Suprapubic skin (tissue), 3 donors: Measurements from ENCODE around the gene TSPAN18.

Experiments used
- CTCF ChIP-seq, 2 donors: fragments of 200-600 bp in 1 of 2; fragments of 450-650 bp in 1 of 2; sonication (generic) in 1 of 2; IDR thresholded peaks; one replicate each; pipeline ENCODE4 v1.5.1; 2016 to 2019; ENCODE audit warnings: antibody characterized with exemption in 2 of 2, mild to moderate bottlenecking in 1 of 2, moderate library complexity in 1 of 2
- POLR2A ChIP-seq, 2 donors: fragments of 450-650 bp; IDR thresholded peaks; one replicate each; pipeline ENCODE4 v1.6.1; 2017; ENCODE audit warnings: antibody characterized with exemption in 2 of 2, mild to moderate bottlenecking in 2 of 2, moderate library complexity in 2 of 2

GRCh38 chr11:44687388-44687787 is 39.4 kb upstream of the TSPAN18 start:
- TF ChIP-seq CTCF (IDR thresholded peaks at IDR 0.05) = no peak
- TF ChIP-seq POLR2A (IDR thresholded peaks at IDR 0.05) = no peak
